ENCODE results near the gene PHYHD1. TPM values are rescaled to one million over a fixed set of nuclear protein-coding genes. Genes with fewer than 3 reads are reported as not detected.

Gene PHYHD1
- polyA plus RNA-seq, 2 donors: 19.8 to 39.5 TPM

Other genes with a start within 250 kb of the PHYHD1 start
- gene SET, start 231.8 kb upstream of the PHYHD1 start, polyA plus RNA-seq: 100 to 1,000 TPM in 1 of 2 donors, 10 to 100 TPM in 1; 66.3 to 126 TPM
- 1 to 10 TPM; 3.5 to 4.3 TPM for gene PKN3, start 218.5 kb upstream of the PHYHD1 start, polyA plus RNA-seq
- 10 to 100 TPM; 73.2 to 76.0 TPM for gene ZDHHC12, start 196.9 kb upstream of the PHYHD1 start, polyA plus RNA-seq
- 10 to 100 TPM; 15.1 to 16.8 TPM for gene ZER1, start 149.1 kb upstream of the PHYHD1 start, polyA plus RNA-seq
- 10 to 100 TPM in 1 of 2 donors, 1 to 10 TPM in 1; 9.7 to 10.8 TPM for gene TBC1D13, start 133.7 kb upstream of the PHYHD1 start, polyA plus RNA-seq
- 10 to 100 TPM; 21.0 to 26.2 TPM for gene ENDOG, start 102.5 kb upstream of the PHYHD1 start, polyA plus RNA-seq
- gene SPOUT1, start 91.2 kb upstream of the PHYHD1 start, polyA plus RNA-seq: 10 to 100 TPM; 23.6 to 26.6 TPM
- gene KYAT1, start 39.0 kb upstream of the PHYHD1 start, polyA plus RNA-seq: 1 to 10 TPM; 4.0 to 6.7 TPM
- gene LRRC8A, start 38.8 kb upstream of the PHYHD1 start, polyA plus RNA-seq: 10 to 100 TPM; 38.5 to 55.6 TPM
- 10 to 100 TPM in 1 of 2 donors, 1 to 10 TPM in 1; 5.3 to 11.6 TPM for gene DOLK, start 26.6 kb downstream of the PHYHD1 start, polyA plus RNA-seq
- gene NUP188, start 26.7 kb downstream of the PHYHD1 start, polyA plus RNA-seq: 10 to 100 TPM; 19.7 to 21.8 TPM
- 100 to 1,000 TPM; 144 to 183 TPM for gene SH3GLB2, start 107.3 kb downstream of the PHYHD1 start, polyA plus RNA-seq
- gene MIGA2, start 115.6 kb downstream of the PHYHD1 start, polyA plus RNA-seq: 10 to 100 TPM; 25.5 to 36.2 TPM
- 10 to 100 TPM; 11.4 to 16.5 TPM for gene DOLPP1, start 160.1 kb downstream of the PHYHD1 start, polyA plus RNA-seq
- 10 to 100 TPM; 26.6 to 36.7 TPM for gene CRAT, start 189.8 kb downstream of the PHYHD1 start, polyA plus RNA-seq
- gene PTPA, start 190.4 kb downstream of the PHYHD1 start, polyA plus RNA-seq: 100 to 1,000 TPM in 1 of 2 donors, 10 to 100 TPM in 1; 80.0 to 126 TPM

All from esophagus (tissue), 2 donors.